ENCODE data around the gene BTBD7. TPM values are rescaled to one million over a fixed set of nuclear protein-coding genes. Genes with fewer than 3 reads are reported as not detected.
"Not testable (repeated sequence)": the region's sequence is repeated elsewhere in the genome, so short reads cannot be mapped to it uniquely, and the experiment has no call there.

Gene BTBD7
- total RNA-seq, 1 donor from 2014 or later = 65.5 TPM

GRCh38 chr14:93246534-93246933, 86.3 kb downstream of the BTBD7 start:
- no peaks in the 10 kb centered on the region for H3K9me3 Mint-ChIP-seq (ENCODE audit: low read depth)
- no peaks in the 10 kb centered on the region for H3K27me3 Mint-ChIP-seq
- no peak for DNase-seq (ENCODE audit: low spot score, unreplicated experiment)
- peaks cover 30% of the 10 kb centered on the region for H3K36me3 Mint-ChIP-seq (ENCODE audit: insufficient read depth)
- no peaks in the 10 kb centered on the region for H3K4me1 Mint-ChIP-seq (ENCODE audit: low read depth)
- H3K4me3 Mint-ChIP-seq (ENCODE audit: low read depth) = no peak overlapping the region
- H3K27ac Mint-ChIP-seq = no peak overlapping the region
- no peak for TF ChIP-seq CTCF (IDR thresholded peaks at IDR 0.05; ENCODE audit: unreplicated experiment)

GRCh38 chr14:93245764-93246420, 86.9 kb downstream of the BTBD7 start:
- H3K27ac Mint-ChIP-seq = peak overlapping the region; percentile 54
- H3K36me3 Mint-ChIP-seq (ENCODE audit: insufficient read depth) = peaks cover 29% of the 10 kb centered on the region

GRCh38 chr14:93240678-93241000, 92.2 kb downstream of the BTBD7 start:
- no peak for TF ChIP-seq CTCF (IDR thresholded peaks at IDR 0.05; ENCODE audit: unreplicated experiment)
- DNase-seq (ENCODE audit: low spot score, unreplicated experiment) = no peak
- Mint-ChIP-seq H3K4me1 (ENCODE audit: low read depth) (no peaks in the 10 kb centered on the region), H3K36me3 (ENCODE audit: insufficient read depth) (peaks cover 24% of the 10 kb centered on the region), H3K4me3 (ENCODE audit: low read depth) (no peak overlapping the region), H3K27me3 (no peaks in the 10 kb centered on the region), H3K9me3 (ENCODE audit: low read depth) (no peaks in the 10 kb centered on the region), H3K27ac (no peak overlapping the region)

More at GRCh38 chr14:93245764-93246420, 86.9 kb downstream of the BTBD7 start:
- Mint-ChIP-seq H3K4me3 (ENCODE audit: low read depth) (no peak overlapping the region), H3K27me3 (no peaks in the 10 kb centered on the region), H3K9me3 (ENCODE audit: low read depth) (no peaks in the 10 kb centered on the region), H3K4me1 (ENCODE audit: low read depth) (no peaks in the 10 kb centered on the region)
- no peak for DNase-seq (ENCODE audit: low spot score, unreplicated experiment)
- no peak for TF ChIP-seq CTCF (IDR thresholded peaks at IDR 0.05; ENCODE audit: unreplicated experiment)

- Mint-ChIP-seq H3K9me3 (ENCODE audit: low read depth) (no peaks in the 10 kb centered on the region), H3K27ac (no peak overlapping the region), H3K4me1 (ENCODE audit: low read depth) (no peaks in the 10 kb centered on the region), H3K27me3 (no peaks in the 10 kb centered on the region), H3K36me3 (ENCODE audit: insufficient read depth) (peaks cover 18% of the 10 kb centered on the region), H3K4me3 (ENCODE audit: low read depth) (no peak overlapping the region)
- no peak for DNase-seq (ENCODE audit: low spot score, unreplicated experiment)
- no peak for TF ChIP-seq CTCF (IDR thresholded peaks at IDR 0.05; ENCODE audit: unreplicated experiment)
Measured at GRCh38 chr14:93239869-93240677, 92.8 kb downstream of the BTBD7 start.

- Mint-ChIP-seq H3K4me3 (ENCODE audit: low read depth) (no peak overlapping the region), H3K36me3 (ENCODE audit: insufficient read depth) (peaks cover 1% of the 10 kb centered on the region), H3K9me3 (ENCODE audit: low read depth) (no peaks in the 10 kb centered on the region), H3K27me3 (peaks cover 4% of the 10 kb centered on the region), H3K4me1 (ENCODE audit: low read depth) (no peaks in the 10 kb centered on the region), H3K27ac (no peak overlapping the region)
- DNase-seq (ENCODE audit: low spot score, unreplicated experiment) = no peak
- no peak for TF ChIP-seq CTCF (IDR thresholded peaks at IDR 0.05; ENCODE audit: unreplicated experiment)
Measured at GRCh38 chr14:93234798-93235197, 98.0 kb downstream of the BTBD7 start.

GRCh38 chr14:93233078-93233477, 99.8 kb downstream of the BTBD7 start:
- H3K9me3 Mint-ChIP-seq (ENCODE audit: low read depth); H3K4me3 Mint-ChIP-seq (ENCODE audit: low read depth): not testable (repeated sequence)

More at GRCh38 chr14:93233078-93233477, 99.8 kb downstream of the BTBD7 start:
- not testable (repeated sequence) for H3K27ac Mint-ChIP-seq; H3K27me3 Mint-ChIP-seq; DNase-seq (ENCODE audit: low spot score, unreplicated experiment); H3K4me1 Mint-ChIP-seq (ENCODE audit: low read depth); H3K36me3 Mint-ChIP-seq (ENCODE audit: insufficient read depth)
